ENCODE measurements around the gene ATG7.

The ATG7 gene

GRCh38 chr3:11381563-11381962 is 109.4 kb downstream of the ATG7 start:
- no peak overlapping the region for H3K27ac ChIP-seq
- no peak for TF ChIP-seq CTCF (conservative IDR thresholded peaks at IDR 0.05)

GRCh38 chr3:11382146-11382745 is 110.0 kb downstream of the ATG7 start:
- no peak for TF ChIP-seq CTCF (conservative IDR thresholded peaks at IDR 0.05)
- H3K27ac ChIP-seq = no peak overlapping the region

DNA sequence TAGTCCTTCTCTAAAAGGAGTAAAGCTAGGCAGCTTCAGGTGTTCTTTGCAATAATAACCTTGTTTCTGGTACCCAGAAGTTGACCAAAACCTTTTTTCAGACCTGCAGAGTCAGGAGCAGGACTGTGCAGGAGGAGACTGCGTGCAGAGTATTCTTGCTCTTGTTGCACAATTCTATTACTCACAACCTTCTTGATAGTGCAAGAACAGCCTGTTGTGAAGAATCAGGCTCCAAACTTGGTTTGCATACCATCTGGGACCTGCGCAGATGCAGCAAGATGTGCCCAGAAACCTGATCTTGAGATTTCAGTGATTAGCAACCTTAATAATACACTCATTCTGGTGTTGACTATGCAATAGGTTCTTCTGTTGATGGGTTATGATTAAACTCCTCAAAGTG is 111.9 kb downstream of the ATG7 start:
- no peak overlapping the region; the same call in 1 of the 2 replicates for H3K27ac ChIP-seq
- no peak for TF ChIP-seq CTCF (conservative IDR thresholded peaks at IDR 0.05)

- peak overlapping the region; percentile 76 for H3K27ac ChIP-seq
- TF ChIP-seq CTCF (conservative IDR thresholded peaks at IDR 0.05) = no peak
Observed at GRCh38 chr3:11385326-11385725, 113.1 kb downstream of the ATG7 start.

GRCh38 chr3:11385891-11386290 is 113.7 kb downstream of the ATG7 start:
- peak overlapping the region; percentile 76 for H3K27ac ChIP-seq
- TF ChIP-seq CTCF (conservative IDR thresholded peaks at IDR 0.05) = no peak

DNA sequence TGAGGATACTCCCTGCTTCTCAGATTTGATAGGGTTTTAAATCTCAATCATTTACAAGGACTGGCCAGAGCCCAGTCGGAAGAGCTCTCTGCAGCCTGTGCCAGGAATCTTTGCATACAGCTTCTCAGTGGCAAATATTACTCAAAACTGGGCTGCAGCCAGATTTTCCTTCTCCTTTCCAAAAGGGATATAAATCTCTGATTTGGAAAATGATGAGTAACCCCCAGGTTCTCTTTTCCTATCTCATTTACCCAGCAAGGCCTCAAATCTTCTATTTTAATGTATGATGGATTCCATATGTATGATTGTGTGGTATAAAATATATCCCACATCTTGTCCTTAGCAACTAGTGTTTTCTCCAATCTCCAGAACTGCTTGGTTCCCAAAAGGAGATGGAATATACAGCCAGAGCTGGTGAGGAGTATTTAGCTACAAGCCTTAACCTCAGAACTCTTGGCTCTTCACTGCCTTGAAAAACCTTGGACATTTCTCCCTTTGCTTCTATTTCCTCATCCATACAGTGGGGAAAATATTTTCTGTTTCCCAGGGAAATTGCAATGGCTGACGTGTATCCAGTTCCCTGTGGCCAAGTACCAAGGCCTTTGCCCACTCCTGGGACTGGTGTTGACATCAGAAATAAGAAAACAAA is 114.4 kb downstream of the ATG7 start:
- peak overlapping the region; percentile 76 for H3K27ac ChIP-seq
- TF ChIP-seq CTCF (conservative IDR thresholded peaks at IDR 0.05) = no peak

- peak overlapping the region; percentile 77; the same call in 1 of the 2 replicates for H3K27ac ChIP-seq
- TF ChIP-seq CTCF (conservative IDR thresholded peaks at IDR 0.05) = no peak
Observed at GRCh38 chr3:11389386-11390268, 117.4 kb downstream of the ATG7 start.

Measured in VCaP (cell line).